HG02852 (cell line): ENCODE results near the gene EIF1B.

Source experiments
- ATAC-seq: cut with Tn5 transposase; IDR thresholded peaks from one replicate; pipeline ENCODE4 v1.9.1; 2021; ENCODE audit warnings: mild to moderate bottlenecking, moderate library complexity; ENCODE audit not compliant: unreplicated experiment

The EIF1B gene

GRCh38 chr3:40340541-40341170, 31.1 kb downstream of the EIF1B start:
- ATAC-seq: no peak

DNA sequence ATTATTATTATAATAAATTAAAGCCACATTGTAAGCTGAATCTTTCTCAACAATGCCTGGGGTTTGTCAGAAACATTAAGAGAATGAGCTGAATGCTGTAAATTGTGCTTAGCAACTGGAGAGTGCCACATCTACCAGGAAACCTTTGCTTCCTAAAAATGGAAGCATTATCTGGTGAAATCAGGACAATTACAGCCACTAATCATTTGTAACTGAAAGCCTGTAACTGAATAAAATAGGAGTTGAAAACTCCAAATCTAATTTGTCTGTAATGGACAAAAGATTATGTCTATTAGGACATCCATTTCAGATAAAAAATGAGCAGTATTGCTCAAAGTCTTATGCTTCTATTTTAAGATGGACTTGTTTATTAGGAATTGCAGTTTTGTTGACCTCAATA, 32.2 kb downstream of the EIF1B start:
- ATAC-seq: no peak

DNA sequence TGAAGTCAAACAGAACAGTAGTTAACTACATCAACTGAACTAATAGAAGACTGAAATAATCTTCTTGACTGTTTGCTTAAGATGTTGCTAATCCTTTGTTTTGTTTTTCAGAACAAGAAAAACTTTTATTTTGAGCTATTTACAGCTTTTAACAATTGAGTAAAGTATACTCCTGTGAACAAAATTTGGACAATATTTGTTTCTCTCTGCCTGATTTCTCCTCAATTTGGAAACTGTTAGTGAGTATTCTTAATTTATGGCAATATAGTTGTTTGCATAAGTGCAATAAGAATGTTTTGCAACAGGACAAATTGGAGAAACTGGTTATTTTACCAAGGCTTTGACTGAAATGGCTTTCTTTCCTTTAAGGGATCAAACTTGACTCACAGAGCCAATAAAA, 41.0 kb downstream of the EIF1B start:
- no peak for ATAC-seq

DNA sequence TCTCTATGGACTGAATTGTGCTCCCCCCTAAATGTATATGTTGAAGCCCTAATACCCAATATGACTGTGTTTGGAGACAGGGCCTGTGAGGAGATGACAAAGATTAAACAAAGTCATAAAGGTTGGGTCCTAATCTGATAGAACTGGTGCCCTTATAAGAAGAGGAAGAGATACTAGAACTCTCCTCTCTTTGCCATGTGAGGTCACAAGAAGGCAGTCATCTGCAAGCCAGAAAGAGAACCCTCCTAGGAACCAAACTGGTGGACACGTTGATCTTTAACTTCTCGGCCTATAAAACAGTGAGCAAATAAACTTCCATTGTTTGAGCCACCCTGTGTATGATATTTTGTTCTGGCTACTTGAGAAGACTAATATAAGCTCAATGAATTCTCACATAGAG, 45.9 kb downstream of the EIF1B start:
- ATAC-seq: no peak

DNA sequence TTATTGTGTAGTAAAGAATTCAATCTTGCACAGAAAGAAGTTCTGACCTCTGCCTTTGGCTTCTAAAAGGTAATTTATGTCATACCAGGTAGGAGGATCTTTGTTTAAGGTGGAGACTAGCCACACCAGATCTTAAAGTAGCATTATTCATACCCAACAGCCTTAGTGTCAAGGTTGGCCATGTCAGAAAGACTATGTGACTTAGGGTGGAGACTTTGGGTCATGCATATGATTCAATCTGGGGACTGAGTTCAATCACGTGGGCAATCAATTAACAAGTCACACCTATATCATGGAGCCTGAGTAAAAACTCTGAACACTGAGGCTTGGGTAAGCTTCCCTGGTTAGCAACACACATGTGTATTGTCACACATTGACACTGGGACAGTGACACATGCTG, 48.9 kb downstream of the EIF1B start:
- no peak for ATAC-seq
